Skeletal muscle cell (primary cell): Measurements from ENCODE around the gene EHMT2.

Source experiments
- DNase-seq: peaks from one replicate; pipeline ENCODE4 v3.0.0-alpha.2; 2010; ENCODE audit warnings: low read depth
- H3K4me3 ChIP-seq: 2 replicates; pipeline ENCODE4 v1.5.1; 2011; ENCODE audit warnings: low read depth, mild to moderate bottlenecking, control low read depth, low read length, moderate library complexity

The EHMT2 gene

DNA sequence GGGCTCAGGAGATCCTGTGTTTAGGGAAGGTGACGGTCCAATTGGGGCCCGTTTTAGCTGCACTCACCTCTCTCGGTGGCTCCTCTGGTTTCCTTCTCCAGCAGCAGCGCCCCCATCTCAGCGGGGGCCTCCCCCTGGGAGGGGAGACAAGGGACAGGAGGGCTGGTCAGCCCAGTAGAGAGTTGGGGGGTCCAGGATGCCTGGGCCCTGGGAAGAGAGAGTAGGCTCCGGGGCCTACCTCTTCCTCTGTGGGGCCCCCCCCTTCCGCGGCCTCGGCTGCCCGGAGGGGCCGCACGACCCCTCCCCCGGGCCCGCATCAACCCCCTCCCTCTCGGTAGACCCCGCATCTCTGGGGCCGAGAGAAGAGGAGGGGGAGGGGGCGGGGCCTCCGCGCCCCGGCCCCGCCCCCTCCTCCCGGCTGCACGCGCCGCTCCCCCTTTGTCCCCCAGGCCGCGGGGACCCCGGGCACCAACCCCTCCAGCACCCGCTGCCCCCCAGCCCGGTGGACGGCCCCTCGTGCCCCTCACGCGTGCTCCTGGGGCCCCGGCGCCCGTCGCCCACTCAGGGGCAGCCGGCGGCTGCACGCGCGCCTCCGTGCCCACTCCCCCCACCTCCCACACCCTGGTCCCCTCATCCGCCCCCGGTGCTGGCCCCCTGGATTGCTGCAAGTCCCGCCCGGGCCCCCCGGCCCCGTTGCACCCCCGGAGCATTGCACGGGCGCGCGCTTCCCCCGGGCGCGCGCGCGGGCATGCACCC is 464 bp downstream of the EHMT2 start:
- peak overlapping the region; percentile 77 for H3K4me3 ChIP-seq

DNA sequence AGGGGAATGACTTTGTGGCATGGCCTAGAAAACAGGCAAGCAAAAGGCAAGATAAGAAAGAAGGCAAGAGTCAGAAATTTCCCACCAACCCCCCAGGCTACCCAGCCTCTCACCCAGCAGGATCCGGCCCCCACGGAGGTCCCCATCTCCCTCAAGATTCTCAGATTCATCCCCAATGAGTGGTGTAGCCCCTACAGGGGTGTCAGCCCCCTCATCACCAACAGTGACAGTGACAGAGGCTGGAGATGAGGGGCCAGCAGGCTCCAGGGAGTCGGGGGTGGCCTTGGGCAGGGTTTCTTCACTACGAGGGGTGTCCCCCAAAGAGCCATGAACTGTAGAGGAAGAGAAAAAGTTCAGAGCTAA is 1.0 kb downstream of the EHMT2 start:
- H3K4me3 ChIP-seq, result peak overlapping the region; percentile 77
- no peak for DNase-seq

More for the DNA sequence above, 464 bp downstream of the EHMT2 start:
- DNase-seq, result no peak

DNA sequence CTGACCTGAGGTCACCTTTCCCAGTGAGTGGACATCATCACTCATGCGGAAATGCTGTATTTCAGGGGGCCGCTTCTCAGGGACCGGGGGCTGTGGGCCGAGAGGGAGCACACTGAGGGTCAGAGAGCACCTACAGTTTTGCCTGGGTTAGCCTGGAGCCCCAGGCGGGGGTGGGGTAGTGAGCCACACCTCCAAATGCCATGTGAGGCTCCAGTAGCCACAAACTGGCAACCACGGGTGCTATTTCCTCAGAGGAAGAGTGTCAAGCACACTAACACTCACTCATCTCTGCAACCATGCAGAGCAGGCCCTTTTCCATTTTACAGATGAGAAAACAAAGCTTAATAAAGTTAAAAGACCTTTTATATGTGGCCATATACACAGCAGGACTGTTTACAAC is 4.7 kb downstream of the EHMT2 start:
- DNase-seq, result no peak
- H3K4me3 ChIP-seq, result no peak overlapping the region

DNA sequence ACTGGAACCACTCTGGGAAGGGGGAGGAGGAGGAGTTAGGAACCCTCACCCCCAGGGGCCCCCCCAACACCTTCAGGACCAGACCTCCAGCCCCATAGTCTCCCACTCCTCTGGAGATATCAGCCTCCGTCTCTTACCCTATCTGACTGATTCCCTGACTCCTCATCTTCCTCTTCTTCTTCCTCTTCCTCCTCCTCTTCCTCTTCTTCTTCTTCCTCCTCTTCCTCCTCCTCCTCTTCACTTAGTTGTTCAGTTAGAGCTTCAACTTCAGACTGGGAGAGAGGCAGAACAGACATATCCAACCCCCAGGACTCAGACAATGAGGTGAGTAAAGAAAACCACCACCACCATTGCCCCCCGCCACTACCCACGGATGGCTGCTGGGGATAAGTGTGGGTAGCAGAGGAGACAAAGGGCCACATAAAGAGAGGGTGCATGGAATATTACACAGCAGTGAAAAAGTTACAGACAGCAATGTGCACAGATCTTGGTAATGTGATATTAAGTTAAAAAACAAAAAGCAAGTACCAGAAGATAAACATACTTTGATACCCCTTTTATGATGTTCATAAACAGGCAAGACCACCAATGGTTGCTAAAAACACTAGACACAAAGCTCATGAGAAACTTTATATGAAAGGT is 8.0 kb downstream of the EHMT2 start:
- H3K4me3 ChIP-seq, result no peak overlapping the region
- no peak for DNase-seq

DNA sequence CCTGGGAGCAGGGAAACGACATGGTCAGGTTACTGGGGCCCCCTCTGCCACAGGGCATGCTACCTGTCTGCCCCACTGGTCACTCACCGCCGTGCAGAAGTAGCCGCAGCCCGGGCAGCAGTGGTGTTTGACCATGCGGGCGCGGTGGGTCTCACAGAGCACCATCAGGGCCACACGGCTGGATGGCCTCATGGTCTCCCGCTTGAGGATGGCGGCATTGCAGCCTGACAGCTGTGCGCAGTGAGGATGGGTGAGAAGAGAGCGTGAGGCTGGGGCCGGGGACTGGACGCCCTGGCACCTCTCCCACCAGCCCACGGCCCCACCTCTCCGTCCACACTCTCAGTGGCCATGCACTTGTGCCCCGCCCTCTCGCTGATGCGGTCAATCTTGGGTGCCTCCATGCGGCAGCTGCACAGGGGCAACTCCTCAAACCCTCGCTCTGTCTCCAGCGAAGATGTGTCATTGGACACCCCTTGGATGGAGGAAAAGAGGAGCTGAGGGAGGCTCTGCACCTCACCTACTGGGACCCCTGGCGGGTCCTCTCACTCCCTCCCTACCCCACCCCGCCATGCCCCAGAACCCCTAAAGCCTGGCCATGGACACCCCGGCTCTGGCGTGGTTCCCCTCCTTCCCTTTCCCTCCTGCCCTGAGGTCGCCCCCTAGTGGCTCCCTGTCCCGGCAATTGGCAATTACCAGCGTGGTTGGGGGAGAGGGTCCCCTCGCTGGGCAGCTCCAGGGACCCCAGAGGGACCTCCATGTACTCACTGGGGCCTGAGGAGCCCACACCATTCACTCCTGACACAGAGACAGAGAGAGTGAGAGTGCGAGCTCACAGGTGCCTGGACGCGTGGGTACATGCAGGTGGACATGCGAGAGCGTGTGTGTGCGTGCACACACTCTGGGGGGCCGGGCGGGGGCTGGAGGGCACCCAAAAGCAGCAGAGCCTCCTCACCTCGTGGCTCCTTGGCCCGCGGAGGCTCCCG is 8.9 kb downstream of the EHMT2 start:
- no peak overlapping the region for H3K4me3 ChIP-seq
- DNase-seq, result no peak

DNA sequence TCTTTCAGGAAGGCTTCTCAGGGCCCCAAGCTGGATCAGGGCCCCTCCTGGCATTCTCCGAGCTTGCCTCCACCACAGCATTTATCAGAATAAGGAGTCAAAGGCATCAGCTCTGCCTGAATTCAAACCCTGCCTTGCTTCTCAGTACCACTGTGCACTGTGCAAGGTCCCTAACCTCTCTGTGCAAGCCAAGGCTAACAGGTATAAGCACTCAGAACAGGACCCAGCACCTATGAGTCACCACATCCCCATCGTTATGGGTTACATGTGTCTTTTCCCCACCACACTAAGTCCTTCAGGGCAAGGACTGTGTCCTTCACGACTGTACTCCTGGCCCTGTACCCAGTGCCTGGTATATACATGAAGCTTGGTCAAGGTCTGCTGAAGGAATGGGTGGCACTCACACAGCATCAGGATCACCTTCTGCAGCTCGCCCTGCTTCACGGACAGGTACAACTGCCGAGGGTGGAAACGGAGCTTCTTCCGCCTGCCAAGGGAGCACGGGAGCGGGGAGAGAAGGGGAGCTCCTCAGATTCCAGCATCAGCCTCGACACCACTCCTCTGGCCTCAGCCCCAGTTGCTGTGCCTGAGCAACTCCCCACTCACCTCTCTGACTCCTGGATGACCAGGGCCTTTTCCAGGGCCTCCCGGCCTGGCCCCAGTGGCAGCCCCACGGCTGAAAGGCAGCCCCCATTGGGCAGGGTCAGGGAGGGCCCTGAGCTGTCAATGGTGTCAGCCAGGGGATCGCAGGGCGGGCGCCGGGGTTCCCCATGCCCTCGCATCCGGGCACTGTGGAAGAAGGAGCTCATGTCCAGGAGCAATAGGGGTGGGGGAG is 10.1 kb downstream of the EHMT2 start:
- no peak for DNase-seq
- H3K4me3 ChIP-seq, result no peak overlapping the region

DNA sequence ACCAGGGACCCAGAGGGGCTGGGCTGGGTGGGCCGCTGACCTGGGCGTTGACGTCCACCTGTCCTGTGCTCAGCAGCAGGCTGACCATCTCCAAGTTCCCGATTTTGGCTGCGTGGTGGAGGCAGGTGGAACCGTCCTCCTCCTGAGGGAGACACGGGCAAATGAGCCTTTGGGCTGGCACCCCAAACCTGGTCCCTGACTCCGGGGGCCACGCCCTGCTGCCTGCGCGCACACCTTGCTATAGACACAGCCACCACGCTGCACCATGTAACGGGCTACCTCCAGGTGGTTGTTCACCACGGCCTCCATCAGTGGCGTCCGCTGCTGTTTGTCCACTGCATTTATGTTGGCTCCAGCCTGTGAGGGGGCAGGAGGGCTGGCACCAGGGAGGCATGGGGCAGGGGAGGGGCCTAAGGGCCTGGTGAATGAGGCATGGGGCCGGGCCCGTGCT is 10.9 kb downstream of the EHMT2 start:
- no peak for DNase-seq
- H3K4me3 ChIP-seq, result no peak overlapping the region

DNA sequence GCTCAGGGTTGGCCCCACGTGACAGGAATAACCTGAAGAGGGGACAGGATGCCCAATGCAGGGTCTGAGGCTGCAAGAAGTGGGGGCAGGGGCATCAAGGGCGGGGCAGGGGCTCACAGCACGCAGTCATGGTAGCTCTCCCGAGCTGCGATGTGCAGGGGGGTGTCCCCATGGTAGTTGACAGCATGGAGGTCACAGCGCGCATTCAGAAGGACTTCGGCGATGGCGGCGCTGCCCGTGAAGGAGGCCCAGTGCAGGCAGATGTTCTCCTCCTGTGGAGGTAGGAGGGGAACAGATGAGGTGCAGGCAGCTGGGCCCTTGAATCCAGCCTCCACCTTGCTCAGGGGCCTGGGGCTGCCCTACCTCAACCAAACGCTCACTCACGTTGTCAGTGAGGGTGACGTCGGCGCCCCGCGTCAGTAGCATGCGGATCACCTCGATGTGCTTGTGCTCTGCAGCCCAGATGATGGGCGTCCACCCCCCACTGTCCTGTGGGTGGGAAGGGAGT is 12.9 kb downstream of the EHMT2 start:
- no peak for DNase-seq
- H3K4me3 ChIP-seq, result no peak overlapping the region

DNA sequence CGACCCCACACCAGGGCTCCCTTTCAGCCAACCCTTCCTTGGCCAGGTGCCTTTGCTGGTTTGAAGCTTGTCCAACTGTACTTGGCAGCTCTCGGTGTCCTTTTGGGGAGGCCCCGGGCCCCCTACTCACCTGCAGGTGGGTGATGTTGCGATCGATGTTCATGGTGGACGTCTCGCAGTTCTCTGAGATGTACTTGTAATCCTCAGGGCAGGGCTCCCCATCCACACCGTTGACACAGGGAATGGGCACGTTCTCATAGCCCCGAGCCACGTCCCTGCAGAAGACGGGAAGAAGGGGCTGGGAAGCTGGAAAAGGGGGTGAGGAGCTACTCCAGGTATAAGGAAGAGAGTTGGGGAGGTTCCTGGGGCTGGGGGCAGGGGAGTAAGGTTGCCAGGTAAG is 13.8 kb downstream of the EHMT2 start:
- DNase-seq, result no peak
- no peak overlapping the region for H3K4me3 ChIP-seq

DNA sequence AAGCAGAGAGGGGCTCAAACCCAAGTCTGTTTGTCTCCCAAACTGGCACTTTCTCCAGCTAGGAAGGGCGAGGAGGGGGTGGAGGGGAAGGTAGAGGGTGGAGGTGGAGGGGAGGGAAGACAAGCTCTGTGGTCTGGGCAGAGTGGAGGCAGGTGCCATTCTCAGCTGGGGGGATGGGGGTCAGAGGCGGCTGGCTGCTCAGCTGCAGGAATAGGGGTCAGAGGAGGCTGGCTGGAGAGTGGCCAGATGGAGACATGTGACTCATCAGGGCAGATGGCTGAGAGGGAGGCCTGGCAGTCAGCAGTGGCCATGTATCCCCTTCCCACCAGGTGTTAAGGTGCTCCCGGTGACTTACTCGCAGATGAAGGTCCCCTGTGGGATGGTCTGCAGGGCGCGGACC is 15.2 kb downstream of the EHMT2 start:
- DNase-seq, result no peak
- H3K4me3 ChIP-seq, result no peak overlapping the region

DNA sequence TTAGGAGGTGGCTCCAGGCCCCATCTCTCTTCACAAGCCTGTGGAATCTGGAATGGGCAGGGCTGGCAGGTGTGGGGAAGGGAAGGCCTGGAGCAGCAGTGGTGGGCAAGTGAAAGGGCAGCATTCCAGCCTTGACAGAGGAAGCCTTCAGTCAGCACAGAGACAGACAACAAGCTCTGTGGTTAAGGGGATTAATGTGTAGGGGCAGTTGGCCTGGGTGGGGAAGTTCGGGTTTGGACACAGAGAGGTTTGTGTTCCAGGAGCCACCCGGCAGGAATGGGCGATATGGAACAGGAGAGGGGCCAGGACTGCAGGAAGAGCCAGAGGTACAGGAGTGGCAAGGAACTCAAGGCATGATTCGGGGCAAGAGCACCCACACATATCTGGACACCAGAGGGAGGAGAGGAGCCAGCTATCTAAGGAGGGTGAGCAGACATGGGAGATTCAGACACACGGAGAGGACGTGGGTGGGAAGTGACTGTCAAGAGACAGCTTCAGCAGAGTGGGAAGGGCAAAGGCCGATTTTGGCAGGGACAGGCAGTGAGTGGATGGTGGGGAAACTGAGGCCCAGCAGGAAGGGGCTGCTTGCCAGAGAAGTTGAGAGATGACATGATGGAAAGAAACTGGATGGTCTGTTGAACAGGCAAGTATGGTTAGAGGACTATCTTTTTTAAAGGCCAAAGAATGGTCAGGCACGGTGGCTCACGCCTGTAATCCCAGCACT is 16.2 kb downstream of the EHMT2 start:
- H3K4me3 ChIP-seq, result no peak overlapping the region
- no peak for DNase-seq

DNA sequence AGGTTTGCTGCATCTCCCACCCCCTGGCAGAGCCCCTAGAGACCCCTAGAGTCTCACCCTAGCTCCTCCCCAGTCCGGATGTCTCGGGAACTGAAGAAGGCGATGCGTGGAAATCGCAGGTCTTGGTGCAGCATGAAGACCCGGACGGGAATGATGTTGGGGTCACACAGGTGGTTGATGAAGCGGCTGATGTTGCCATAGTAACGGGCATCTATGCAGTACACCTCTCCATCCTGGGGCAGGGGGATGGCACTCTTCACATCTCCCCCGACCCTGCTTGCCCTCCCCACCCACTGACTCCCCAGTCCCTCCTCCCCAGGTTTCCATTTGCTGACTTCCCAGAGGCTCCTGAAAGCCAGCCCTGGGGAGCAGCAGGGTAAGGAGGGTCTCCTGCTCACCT is 16.9 kb downstream of the EHMT2 start:
- DNase-seq, result no peak
- H3K4me3 ChIP-seq, result no peak overlapping the region

DNA sequence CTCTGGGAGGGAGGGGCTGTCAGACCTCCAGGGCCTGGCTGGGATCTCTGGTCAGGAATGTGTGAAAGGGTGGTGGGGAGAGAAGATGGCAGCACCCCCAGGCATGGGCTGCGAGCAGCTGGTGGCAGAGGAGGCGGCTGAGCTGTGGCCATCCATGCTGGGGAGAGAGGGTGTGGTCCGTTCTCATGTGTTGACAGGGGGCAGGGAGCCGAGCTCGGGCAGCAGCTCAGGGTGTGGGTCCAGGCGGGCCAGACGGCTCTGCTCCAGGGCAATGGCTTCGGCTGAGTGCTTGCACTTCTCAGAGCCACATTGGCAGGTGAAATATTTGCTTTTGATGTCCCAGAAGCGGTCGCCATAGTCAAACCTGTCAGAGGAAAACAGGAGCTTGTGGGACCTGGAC is 17.6 kb downstream of the EHMT2 start:
- H3K4me3 ChIP-seq, result no peak overlapping the region
- no peak for DNase-seq

DNA sequence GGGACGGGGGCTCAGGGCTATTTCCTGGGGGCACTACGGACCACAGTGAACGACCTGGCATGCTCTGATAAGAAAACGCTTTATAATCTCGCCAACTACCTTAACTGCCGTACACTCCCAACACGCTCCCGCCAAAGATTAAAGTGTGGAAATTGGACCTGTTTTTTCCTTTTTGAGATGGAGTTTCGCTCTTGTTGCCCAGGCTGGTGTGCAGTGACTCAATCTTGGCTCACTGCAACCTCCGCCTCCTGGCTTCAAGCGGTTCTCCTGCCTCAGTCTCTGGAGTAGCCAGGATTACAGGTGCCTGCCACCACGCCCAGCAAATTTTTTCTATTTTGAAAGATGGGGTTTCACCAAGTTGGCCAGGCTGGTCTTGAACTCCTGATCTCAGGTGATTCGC is 18.4 kb downstream of the EHMT2 start:
- no peak overlapping the region for H3K4me3 ChIP-seq
- DNase-seq, result no peak

DNA sequence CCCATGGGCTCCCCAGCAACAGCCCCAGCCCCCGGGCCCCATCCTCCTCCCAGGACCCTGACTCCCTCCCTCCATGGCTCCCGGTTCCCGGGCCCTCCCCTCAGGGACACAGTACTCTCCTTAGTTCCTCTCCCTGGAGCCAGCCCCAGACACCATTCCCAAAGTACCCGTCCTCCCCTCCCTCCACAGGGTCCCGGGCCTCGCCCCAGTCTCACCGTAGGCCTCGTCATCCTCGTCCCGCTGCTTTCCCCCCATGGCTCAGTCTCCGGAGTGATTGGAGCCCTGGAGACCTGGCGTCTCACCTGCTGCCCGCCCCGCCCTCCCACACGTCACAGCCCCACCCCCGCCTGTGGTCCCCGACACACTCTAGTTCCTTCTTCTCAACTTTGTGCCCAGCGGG is 18.8 kb downstream of the EHMT2 start, which contains the start of gene SLC44A4:
Gene SLC44A4 (minus strand): TSS at position 272 of the 400 bp plus-strand sequence. CDS start 17 bp downstream, at position 255.
- H3K4me3 ChIP-seq, result no peak within 1 kb of the TSS
- no peak for DNase-seq

DNA sequence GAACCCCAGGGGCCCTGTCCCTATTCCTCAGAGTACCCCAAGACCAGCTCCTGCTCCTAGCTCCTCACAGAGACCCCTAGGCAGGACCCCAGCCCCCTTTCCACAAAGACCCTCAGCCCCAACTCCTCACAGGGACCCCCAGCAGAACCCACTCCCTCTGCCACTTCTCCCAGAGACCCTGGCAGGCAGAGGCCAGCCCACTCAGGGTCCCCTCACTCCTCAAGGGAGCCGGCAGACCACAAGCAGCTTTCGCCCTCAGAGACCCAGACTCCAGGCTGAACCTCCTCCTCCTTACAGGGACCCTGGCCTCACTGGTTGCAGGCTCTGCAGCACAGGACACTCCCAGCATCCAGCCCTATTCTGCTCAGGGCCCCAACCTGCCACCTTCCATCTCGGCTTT is 19.3 kb downstream of the EHMT2 start:
- H3K4me3 ChIP-seq, result no peak overlapping the region
- no peak for DNase-seq

DNA sequence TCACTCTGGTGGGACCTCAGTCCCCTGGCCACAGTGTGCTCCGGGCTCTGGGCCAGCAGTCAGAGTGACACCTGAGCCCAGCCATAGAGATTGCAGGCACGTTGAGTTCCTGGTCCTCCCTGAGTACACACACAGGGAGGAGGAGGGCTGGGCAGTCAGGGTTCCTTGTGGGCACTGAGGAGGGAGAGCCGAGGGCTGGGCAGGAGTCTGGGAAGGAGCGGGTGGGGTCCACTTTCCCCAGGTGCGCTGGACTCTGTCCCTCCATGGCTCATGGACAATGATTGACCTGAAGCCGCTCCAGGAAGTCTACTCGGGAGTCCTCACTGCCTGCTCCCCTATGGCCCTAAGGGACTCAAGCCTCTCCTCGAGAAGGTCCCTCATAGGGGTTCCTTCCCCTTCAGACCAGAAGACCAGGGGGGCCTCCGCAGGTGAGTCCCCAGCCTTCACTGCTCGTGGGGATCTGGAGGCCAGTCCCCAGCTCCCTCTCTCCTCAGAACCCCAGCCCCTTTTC is 19.8 kb downstream of the EHMT2 start:
- H3K4me3 ChIP-seq, result no peak overlapping the region

DNA sequence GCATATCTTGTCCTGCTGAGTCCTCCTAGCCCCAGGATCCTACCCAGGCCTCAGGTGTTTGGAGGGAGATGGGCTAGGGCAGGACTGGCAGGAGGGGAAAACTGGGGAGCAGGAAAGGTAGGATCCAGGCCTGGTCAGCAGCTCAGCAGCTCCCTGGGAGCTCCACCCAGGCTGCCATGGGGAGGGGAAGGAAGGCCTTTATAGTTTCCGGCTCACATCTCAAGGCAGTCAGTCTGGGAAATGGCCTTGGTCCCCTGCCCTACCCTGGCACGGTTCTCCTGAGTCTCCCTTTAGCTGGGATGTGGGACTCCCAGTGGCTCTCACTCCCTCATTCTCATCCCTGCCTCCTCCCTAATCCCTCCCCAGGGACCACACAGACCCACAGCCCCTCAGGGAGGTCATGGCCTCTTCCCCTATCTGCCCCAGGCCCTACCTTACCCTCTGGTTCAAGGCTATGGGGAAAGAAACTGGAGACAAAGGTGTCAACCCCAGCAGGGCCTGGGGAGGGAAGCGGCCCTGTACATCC is 20.3 kb downstream of the EHMT2 start:
- DNase-seq, result no peak

More for the DNA sequence above, 19.8 kb downstream of the EHMT2 start:
- DNase-seq, result no peak

More for the DNA sequence above, 20.3 kb downstream of the EHMT2 start:
- H3K4me3 ChIP-seq, result no peak overlapping the region
